GM18868 (cell line): ENCODE results near the gene PPARG.
A peak's percentile ranks its signal among the peaks of the same experiment; 100 is the strongest.
"Not testable (repeated sequence)": the region's sequence is repeated elsewhere in the genome, so short reads cannot be mapped to it uniquely, and the experiment has no call there.

ENCODE experiments used
- ATAC-seq: cut with Tn5 transposase; IDR thresholded peaks from one replicate; pipeline ENCODE4 v1.9.1; 2021; ENCODE audit warnings: mild to moderate bottlenecking, moderate library complexity; ENCODE audit not compliant: unreplicated experiment

Gene PPARG

DNA sequence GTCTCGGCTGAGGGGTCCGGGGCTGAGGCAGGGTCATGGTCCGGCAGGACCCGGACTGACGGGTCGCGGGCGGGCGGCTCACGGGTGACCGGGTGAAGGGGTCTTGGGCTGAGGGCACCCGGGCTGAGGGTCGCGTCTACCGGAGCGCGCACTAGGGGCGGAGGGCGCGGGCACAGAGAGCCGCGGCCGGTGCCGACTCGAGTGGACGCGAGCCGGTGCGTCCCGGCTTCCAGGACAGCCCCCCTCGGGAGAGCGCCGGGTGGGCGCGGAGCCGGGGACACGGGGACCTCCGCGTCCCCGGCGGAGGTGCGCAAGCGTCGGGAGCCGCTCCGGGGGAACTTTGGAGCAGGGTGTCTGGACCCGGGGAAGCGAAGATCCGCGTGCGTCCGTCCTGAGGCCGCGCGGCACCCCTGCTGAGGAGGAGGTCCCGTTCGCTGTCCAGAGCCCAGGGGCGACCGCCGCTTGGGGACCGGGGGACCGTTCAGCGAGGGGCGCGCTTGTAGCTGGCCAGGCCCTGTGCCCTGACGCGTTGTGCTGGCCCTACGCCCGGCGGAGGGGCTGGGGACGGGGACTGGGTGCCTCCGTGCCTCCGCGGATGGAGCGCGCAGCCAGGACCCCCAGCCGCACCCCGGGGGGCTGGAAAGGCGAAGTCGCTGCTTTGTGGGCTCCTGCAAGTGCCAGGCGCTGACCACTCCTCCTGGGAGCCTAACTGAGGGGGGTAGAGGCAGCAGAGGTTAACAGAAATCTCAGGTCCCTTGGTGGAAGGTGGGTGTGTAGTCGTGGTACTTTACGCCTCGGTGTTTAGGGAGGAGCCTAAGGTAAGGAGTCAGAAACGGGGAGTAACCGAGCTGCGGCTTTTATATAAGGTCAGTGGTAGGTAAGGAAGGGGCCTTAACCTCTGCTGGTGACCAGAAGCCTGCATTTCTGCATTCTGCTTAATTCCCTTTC is at the start of gene PPARG:
Gene PPARG (plus strand): TSS at position 889 of the 948 bp plus-strand sequence. CDS start 90,642 bp downstream, outside the sequence.
- no peak for ATAC-seq

DNA sequence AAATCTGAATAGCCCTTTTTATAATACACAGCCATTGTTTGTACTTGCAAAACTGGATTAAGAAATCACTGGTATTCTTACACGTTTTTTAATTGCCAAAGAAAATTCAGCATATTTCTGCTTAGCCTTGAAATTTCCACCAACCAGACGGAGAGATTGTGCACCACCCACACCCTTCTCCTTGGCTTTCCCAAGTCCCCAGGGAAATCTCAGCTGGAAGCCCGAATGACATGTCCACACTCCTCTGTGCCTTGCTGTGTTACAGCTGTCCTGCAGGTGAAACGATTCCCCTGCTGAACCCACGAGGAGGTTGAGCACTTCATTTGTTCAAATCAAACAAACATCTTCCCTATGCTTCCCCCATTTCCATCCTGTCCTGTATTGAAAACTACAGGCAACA is 49.6 kb upstream of the PPARG start:
- no peak for ATAC-seq

DNA sequence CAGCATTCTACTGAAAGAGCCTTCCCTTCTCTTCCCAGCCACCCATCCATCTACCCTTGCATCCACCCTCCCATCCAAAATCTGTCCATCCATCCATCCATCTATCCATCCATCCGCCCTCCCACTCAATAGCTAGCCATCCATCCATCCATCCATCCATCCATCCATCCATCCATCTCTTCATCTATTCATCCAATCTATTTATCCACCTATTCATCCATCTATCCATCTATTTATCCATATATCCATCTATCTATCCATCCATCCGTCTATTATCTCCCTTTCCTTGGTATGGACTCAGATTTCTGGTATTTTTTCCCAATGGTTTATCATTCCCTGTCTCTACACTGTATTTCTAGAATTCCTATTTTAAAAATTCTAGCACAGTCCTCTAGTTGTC is 46.1 kb upstream of the PPARG start:
- no peak for ATAC-seq

DNA sequence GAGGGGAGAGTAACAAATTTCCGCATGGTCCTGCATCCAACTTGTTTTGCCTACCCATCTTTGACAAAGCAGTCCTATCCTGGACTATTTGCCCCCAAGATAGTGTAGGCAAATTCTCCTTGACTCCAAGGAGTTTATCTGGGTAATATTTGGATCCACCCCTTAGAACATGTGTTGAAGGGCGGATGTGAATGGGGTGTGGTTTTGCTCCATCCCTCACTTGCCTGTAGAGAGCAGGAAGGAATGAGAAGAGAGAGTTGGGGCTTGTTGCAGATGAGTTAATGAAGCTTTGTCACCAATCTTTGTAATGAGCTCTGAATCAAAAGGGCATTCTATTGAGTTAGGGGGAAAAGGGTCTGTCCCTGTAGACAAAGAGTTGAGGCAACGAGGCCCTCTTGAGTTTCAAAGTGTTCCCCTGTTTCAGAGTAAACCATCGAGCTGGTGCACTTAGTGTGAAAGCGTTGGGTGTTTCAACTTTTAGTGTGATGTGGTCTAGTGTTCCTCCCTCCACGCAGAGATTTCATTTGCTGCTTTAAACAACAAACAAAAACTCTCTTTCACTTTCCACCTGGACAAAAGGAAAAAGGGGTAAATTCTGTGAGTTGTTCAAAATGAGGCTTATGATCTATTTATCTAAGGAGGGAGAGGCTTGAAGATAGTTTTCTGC is 42.2 kb upstream of the PPARG start:
- ATAC-seq = no peak

DNA sequence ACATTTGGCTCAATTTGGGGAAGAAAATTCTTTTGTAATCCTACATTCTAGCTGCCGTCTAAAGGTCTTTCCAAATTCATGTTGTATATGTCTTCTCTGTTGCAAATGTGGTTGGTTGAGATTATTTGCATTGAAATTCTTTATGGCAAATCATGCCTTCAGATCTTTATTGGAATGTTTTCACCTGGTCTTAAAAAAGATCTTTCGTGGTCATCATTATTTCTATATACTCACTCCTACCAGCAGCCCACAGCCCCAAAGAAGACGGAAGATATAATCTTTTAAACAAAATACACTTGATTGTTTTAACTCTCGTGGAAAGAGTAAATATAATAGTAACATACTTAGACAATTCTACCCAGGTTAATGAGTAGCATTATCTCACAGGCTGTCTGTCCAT is 41.5 kb upstream of the PPARG start:
- no peak for ATAC-seq

DNA sequence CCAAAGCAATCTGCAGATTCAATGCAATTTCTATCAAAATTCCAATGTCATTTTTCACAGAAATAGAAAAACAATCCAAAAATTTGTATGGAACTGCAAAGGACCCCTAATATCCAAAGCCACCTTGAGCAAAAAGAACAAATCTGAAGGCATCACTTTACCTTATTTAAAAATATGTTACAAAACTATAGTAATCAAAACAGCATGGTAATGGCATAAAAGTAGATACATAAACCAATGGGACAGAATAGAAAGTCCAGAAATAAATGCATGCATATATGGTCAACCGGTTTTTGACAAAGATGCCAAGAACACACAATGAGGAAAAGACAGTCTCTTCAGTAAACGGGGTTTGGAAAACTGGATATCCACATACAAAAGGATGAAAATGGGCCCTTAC is 39.4 kb upstream of the PPARG start:
- no peak for ATAC-seq

DNA sequence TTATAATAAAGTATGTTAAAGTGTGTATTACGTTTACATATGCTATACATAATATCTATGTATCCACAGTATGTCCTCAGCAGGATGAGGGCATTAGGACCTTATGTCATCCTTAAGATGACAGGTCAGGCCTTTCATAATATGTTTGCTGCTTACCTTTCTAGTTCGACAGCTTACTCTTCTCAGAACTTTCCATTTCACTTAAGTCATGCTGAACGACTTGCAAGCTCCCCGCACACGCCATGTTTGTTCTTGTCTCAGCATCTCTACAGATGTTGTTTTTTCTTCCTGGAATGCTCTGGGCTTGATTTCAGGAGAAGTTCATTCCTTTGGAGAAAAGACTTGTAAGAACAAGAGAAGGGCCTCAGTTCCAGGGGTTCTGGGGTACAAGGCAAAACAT is 36.0 kb upstream of the PPARG start:
- ATAC-seq = no peak

DNA sequence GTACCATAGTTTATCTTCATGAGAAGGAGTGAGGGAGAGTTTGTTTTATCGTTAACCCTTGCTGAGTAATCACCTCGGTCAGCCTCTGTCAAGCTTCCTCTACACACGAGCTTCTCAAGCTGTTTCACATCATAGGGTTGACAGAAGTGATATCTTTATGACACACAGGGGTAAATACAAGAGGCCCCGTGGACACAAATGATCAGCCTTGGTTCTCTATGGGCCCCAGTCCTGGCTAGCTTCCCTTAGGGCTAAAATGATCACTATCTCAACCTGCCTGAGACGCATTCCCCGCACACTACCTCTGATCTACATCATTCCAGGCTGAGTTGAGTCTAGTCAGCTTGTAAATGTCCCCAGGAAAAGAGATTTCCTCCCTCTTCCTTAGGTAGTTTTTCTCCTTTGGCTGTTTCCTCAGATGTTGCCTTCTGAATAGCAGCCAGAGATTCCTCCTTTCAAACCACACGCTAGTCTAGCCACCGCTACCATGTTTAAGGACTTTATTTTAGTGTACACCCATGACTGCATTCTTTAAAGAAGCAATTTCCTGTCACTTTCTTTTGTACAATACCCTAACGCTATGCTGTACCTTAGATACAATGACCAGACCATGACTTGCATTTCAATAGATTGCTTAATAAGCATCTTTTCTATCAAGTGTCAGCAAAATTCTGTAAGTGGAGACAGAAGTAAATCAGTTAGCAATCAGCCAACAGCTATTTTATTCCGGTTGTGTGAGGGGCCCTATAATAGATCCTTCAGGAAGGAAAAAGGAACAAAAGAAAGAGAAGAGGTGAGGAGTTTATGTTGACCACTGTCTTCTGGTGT is 35.1 kb upstream of the PPARG start:
- no peak for ATAC-seq

DNA sequence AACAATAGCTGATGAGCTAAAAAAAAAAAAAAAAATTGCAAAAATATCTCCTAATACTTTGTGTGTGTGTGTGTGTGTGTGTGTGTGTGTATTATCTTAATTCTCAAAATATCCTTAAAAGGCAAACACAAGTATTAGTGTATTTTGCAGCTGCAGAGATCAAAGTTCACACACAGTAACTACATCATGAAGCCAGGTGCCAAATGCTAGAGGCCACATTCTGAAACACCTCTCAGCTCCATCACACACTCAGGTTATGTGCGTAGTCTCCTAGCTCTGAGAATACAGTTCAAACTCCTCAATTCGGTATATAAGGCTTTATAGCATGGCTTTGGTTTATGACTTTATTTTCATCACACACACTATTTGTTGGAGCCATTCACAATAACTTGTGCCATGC is 33.5 kb upstream of the PPARG start:
- ATAC-seq = no peak

DNA sequence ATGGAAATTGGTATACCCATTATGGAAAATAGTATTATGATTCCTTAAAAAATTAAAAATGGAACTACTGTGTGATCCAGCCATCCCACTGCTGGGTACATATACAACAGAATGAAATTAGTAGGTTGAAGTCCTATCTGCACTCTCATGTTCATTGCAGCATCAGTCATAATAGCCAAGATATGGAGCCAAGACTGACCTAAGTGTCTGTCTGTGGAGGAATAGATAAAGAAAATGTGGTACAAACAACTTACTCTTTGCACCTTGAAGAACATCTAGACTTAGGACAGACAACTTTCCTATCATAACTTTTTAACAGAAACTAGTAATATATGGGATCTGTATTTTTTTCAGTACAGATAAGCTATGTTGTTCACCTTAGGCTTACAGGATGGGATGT is 30.0 kb upstream of the PPARG start:
- ATAC-seq = no peak

DNA sequence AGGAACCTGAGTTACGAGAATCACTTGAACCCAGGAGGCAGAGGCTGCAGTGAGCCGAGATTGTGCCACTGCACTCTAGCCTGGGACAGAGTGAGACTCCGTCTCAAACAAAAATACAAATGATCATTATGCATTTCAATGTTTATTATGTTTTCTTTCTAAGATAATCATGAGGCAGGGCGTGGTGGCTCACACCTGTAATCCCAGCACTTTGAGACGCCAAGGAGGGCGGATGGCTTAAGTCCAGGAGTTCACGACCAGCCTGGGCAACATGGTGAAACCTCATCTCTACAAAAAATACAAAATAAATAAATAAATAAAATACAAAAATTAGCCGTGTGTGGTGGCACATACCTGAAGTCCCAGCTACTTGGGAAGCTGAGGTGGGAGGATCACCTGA is 26.7 kb upstream of the PPARG start:
- not testable (repeated sequence) for ATAC-seq

DNA sequence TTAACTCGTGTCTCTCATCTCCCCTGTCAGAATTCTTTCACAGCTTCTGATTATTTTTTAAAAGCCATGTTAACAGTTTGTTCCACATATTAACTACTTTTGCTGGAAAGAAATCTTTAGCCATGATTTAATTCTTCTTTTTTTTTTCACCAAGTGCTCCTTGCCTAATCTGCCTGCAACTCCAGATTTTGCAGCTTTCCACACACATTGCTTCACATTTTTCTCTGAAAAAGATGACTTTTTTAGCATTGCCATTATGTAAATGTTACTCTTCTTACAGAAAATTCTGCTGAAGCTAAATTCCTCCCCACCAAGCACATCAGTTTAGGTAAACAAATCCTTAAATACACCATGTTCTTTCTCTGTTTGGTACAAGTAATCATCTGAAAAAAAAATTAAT is 23.4 kb upstream of the PPARG start:
- ATAC-seq = no peak

DNA sequence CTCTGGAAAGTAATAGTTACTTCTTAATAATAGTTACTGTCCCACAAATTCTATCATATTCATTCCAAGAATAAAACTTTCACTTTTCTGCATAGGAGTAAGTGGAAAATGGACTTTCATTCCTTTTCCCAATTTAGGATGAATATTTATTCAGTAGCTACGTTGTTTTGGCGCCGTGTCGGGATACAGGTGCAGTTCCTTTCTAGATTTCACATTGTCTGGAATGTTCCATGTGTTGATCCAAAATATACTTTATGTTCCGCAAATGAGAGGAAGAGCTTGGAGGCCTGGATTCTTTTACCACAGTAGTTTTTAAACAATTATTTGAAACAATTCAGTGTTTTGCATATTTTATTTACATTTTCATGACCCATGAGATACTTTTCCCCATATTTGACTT is 22.8 kb upstream of the PPARG start:
- no peak for ATAC-seq

DNA sequence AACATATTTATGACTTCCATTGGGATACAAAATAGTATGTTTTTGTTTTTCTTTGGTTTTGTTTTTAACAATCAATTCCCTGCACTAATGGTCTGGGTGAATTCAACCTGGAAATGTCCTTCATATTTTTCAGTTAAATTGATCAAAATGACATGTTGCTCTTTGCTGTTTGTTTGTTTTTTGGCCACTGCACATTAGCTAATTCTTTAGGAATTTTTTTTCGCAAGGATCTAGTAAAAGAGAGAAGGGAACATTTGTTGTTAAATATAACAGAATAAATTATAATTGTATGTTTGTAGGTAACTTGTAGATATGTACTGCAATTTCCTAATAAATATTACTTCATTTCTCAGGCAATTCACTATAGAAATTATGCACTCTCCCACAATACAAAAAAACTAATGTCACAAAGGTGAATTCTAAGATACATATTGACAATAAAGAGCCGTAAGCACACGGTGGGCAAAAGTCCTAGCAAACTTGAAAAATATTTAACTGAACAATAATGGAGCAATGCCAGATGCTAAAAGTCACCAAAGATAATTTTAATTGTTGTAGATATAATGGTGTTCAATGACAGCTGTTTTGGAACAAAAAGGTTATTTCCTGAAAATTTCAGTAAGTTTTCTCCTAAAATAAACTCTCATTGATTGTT is 21.4 kb upstream of the PPARG start:
- ATAC-seq = no peak

DNA sequence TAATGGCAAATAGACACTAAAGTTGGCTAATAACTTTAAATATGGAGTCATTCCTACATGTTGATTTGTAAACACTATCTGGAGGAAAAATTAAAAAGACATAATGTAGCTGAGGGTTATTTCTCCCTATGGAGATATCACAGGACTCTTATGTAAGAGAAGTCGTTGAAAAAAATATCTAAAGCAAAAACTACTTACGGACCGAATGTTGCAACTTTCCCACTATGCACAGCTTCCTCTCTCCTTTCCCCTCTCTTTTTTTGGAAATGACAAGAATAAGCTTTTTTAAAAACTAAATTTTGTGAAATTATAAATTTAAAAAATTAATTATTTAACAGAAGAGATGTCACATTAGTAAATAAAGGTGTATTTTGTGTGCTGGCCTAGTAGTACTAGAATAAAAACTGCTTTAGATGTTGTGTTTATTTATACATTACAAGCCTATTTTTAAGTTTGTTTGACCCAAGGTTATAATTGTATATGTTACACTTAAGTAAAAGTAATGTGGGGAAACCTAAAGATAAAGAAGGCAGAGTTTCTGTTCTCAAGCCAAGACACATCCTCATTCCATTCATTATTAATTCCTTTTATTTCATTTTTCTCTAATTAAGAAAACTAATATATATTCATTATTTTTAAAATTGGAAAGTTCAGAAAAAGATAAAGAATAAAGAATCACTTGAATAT is 20.7 kb upstream of the PPARG start:
- ATAC-seq = no peak

DNA sequence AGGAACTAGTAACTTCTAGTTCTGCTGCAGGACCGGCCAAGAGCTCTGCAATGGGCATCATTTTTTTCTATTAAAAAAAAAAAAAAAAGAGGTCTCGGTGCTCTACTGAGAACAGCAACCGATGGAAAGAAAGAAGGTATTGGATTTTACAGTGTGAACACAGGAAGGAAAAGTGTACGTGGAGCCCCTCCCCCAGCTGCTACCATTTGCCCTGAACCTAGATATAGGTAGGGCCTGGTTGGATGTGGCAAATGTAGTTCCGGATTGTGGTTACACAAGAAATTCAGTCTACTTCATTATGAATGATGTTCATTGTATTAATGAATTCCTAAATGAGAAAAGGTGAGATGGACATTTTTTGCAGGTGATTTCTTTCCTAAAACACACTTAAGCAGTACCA is 17.9 kb upstream of the PPARG start:
- ATAC-seq = no peak

DNA sequence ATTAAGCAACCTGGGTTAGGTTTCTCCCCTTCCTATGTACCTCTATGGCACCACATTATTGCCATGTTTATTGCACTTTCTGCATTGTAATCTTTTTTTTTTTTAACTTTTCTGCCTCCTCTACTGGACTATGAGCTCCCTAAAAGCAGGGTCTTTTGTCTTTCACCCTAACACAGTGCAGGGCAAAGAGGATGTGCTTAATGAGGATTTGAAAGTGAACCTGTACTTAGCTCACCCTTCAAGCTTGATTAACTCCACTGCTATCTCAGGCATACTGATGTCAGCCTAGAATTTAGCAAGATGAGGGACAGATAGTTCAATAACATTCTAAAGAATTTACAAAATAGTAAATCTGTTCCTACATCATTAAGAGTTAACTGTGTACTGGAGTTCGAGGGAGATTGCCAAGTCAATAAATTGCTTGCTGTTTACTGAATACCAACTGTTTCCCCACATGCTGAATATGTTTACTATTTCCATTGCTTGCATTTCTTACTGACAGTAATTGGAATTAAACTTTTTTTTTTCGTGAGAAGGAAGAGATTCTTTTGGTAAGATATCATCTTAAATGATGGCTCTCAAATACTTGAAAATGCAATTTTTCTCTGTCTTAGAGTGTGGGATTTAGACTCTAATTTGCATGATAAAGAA is 15.7 kb upstream of the PPARG start:
- ATAC-seq = peak; percentile 100

DNA sequence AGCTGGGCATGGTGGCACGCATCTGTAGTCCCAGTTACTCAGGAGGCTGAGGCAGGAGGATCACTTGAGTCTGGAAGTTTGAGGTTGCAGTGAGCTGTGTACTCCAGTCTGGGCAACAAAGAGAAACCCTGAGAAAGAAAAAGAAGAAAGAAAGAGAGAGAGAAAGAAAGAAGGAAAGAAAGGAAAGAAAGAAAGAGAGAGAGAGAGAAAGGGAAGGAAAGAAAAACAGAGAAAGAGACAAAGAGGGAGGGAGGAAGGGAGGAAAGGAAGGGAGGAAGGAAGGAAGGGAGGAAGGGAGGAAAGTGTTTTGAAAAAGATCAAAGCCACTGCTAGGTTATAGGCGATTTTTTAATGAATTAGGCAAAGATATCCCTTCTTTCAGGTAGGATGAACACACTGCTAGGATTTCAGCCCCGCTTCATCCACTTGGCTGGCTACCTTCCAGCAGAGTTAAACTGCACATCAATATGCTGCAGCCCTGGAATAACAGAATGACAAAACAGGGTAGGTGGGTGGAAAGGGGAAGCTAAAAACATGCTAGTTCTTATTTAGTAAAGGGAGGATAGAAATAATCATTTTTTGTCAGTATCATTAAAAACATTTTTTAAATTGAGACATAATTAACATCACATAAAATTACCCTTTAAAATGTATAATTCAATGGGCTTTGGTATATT is 12.8 kb upstream of the PPARG start:
- no peak for ATAC-seq

DNA sequence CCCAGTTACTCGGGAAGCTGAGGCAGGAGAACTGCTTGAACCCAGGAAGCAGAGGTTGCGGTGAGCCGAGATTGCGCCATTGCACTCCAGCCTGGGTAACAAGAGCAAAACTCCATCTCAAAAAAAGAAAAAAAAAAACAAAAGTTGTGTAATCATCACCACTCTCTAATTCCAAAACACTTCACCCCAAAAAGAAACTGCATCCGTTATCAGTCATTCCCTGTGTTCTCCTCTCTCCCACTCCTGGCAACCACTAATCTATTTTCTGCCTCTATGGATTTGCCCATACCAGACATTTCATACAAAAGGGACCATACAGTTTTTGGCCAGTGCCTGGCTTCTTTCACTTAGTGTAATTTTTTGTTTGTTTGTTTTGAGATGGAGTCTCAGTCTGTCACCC is 12.0 kb upstream of the PPARG start:
- ATAC-seq = not testable (repeated sequence)
